HG03521 (cell line): ENCODE results near the gene EEF1AKMT1.
"Not testable (repeated sequence)": the region's sequence is repeated elsewhere in the genome, so short reads cannot be mapped to it uniquely, and the experiment has no call there.

Experiments
- ATAC-seq: cut with Tn5 transposase; IDR thresholded peaks from one replicate; pipeline ENCODE4 v1.9.1; 2021; ENCODE audit warnings: mild to moderate bottlenecking, moderate library complexity; ENCODE audit not compliant: unreplicated experiment

Gene EEF1AKMT1

DNA sequence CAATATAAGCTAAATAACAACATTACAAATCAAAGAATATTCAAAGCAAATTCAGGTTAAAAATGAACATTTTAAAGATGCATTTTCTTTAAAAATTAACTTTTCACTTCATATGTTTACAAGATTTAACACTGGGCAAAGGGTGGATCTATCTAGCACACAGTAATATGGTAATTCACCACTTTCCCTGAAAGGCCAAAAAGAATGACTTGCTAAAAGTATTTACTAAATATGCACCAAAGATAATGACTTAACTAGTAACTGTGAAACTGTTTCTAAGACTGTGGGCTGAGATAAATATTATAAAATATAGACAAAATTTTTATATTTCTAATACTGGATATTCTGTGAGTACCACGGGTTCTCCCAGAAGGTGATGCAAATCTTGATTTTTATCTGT is 4.5 kb upstream of the EEF1AKMT1 start:
- no peak for ATAC-seq

DNA sequence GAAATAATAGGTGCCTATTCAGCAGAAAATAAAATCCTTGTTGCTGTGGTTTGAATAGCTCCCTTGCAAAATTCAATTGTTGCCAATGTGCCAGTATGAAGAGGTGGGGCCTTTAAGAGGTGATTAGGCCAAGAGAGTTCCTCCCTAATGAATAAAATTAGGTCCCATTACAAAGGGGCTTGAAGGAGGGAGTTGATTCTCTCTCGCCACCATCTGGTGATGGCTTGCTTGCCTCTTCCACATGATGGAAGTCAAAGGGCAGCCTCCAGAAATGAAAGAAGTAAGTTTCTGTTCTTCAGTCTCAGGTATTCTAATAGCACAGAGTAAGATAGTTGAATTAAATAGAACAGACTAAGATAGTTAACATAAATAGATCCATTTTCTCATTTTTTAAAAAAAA is 3.0 kb upstream of the EEF1AKMT1 start:
- no peak for ATAC-seq

DNA sequence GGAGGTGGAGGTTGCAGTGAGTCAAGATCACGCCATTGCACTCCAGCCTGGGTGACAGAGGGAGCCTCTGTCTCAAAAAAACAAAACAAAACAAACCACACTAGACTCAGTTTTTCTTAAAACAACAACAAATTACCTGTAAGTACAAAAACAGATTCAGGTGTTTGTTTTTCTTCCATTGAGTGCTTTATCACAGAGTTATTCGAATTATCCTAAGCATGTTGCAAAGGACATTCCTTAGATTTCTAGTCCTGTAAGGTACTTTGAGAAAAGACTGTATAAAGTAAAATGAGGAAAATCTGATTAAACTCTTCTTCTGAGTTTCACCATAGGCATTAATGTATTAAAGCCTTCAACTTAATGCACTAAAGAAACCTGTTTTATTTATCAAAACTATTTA is 2.2 kb upstream of the EEF1AKMT1 start:
- no peak for ATAC-seq

DNA sequence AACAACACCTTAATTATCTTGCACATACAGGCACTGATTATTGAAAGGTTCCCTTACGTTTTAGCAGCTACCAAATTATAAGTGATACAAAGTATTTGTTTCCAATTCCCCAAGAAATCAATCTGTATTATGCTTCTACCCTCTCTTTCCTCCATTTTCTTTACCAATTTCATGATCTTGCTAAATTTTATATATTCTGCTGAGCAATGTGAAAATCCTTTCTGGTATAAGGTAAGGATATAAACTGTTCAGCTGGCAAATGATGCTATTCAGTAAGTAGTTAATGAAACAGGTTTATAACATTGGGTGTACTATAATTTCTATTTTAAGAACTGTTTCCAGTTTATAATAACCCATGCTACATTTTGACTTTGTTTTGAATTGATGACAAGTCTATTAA is 985 bp upstream of the EEF1AKMT1 start:
- ATAC-seq: no peak

DNA sequence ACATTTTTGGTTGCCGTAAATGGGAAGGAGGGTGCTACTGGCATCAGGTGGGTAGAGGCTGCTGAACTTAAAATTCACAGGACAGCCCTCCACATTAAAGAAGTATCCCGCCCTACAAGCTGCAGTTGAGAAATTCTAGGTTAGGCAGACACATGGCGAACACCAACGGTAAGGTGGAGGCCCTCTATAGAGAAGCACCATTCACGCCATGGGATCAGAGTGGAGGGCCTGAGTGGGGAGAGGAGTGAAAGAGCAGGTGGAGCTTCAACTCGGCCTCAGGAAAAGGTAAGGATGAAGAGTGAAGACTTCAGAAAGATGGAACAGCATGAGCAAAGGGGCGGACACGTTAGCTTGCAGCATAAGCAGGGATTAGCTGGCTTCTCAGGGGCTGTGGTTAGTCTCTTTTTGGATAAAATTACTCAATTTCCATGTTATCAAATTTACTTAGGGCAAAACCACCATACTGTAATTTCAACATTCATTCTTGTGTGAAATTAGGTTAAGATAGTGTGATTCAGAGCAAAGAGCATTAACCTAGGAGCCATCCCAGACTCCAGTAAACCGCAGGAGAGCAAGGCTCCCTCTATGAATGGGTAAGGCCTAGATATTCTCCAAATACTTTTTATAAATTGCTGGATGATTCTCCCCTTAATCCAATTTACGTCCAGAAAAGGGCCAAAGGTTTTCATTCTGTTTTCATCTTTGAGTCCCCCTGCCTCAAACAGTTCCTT is 1.2 kb downstream of the EEF1AKMT1 start:
- ATAC-seq: no peak

DNA sequence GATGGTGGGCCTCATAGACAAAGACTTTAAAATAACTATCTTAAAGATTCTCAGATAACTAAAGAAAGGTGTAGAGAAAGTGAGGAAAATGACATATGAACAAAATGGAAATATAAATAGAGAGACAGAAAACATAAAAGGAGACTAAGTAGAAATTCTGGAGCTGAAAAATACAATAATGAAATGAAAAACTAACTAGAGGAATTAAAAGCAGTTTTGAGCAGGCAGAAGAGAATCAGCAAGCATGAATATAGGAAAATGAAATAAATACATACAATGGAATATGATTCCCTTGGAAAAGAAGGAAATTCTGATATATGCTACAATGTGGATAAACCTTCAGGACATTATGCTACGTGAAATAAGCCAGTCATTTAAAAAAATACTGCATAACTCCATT is 3.9 kb downstream of the EEF1AKMT1 start:
- ATAC-seq: no peak

DNA sequence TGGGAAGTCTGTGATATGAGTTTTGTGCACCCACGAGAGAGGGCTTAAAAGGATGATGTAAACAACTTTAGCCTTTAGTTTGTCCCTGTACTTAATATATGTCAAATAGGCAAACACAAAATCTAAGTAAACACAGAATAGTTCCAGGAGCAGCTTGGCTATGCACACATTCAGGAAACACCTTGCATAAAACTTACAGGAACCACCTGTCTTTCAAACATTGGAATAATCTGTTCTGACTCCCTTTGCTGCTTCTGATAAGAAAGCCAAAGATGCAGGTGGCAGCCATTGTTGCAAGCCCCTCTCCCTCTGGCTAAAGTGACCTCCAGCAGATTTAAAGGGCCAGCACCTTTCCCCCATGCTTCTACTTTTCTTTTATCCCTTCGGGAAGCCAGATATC is 4.7 kb downstream of the EEF1AKMT1 start:
- ATAC-seq: no peak

DNA sequence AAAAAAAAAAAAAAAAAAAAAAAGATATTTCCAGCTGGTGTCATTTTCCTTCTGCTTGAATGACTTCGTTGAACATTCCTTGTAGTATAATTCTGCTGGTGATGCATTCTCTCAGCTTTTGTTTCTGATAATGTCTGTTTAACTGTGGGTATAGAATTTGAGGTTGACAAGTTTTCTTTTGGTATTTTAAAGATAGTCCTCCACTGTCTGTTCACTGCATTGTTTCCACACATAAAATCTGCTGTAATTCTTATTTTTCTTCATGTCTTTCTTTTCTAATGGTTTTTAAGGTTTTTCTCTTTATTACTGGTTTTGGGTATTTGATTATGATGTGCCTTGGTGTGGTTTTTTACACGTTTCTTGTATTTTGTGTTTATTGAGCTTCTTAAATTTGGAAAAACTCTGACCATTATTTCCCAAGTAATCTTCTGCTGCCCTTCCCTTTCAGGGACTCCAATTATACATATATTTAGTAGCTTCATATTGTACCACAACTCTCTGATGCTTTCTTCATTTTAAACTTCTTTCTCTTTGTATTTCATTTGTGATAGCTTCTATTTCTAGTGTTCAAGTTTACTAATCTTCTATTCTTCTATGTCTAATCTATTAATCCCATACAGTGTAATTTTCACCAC is 6.3 kb downstream of the EEF1AKMT1 start:
- ATAC-seq: no peak

DNA sequence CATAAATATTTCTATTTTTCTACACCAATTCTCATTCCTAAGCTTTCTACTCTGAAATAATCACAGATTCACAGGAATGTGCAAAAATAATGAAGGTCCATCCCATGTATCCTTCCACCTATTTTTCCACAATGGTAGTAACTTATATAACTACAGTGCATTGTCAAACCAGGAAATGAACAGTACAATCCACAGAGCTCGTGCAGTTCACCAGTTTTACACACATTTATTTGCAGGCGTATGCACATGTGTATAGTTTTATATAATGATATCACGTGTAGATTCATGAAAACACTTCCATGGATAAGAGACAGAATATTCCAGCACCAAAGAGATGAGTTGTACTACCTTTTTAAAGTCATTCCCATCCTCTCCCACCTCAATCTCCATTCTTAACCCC is 12.9 kb downstream of the EEF1AKMT1 start:
- no peak for ATAC-seq

DNA sequence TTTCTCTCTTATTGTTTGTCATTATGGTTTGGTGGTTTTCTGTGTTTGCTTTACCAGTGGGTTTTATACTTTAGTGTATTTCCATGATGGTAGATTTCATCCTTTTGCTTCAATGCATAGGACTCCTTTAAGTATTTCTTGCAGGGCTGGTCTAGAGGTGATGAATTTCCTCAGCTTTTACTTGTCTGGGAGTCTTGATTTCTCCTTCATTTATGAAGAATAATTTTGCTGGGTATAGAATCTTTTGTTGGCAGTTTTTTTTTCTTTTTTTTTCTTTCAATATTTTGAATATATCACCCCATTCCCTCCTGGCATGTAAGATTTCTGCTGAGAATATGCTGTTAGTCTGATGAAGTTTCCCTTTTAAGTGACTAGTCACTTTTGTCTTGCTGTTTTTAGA is 19.8 kb downstream of the EEF1AKMT1 start:
- ATAC-seq: no peak

DNA sequence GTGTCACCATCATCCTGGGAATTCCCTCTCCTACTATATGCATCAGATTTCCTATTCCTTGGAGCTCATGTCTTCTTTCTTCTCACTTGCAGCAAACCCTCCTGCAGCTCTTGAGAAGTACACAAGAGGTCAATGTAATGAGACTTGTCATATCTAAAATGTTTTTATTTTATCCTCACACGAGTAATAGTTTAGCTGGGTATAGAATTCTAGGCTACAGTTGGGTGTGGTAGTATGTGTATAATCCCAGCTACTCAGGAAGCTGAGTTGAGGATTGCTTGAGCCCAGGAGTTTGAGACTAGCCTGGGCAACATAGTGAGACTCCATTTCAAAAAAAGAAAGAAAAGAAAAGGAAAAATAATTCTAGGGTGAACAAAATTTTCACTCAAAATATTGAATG is 24.4 kb downstream of the EEF1AKMT1 start:
- ATAC-seq: no peak

DNA sequence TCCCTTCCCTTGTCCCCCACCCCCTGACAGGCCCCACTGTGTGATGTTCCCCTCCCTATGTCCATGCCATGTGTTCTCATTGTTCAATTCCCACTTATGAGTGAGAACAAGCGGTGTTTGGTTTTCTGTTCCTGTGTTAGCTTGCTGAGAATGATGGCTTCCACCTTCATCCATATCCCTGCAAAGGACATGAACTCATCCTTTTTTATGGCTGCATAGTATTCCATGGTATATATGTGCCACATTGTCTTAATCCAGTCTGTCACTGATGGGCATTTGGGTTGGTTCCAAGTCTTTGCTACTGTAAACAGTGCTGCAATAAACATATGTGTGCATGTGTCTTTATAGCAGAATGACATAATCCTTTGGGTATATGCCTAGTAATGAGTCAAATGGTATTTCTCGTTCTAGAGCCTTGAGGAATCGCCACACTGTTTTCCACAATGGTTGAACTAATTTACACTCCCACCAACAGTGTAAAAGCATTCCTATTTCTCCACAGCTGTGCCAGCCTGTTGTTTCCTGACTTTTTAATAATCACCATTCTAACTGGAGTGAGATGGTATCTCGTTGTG is 29.8 kb downstream of the EEF1AKMT1 start:
- ATAC-seq: not testable (repeated sequence)

DNA sequence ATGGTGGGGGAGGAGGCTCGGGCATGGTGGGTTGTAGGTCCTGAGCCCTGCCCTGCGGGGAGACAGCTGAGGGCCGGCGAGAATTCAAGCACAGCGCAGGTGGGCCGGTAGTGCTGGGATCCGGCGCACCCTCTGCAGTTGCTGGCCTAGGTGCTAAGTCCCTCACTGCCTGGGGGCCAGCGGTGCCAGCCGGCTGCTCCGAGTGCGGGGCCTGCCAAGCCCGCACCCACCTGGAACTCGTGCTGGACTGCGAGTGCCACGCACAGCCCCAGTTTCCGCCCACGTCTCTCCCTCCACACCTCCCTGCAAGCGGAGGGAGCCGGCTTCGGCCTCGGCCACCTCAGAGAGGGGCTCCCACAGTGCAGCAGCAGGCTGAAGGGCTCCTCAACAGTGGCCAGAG is 33.7 kb downstream of the EEF1AKMT1 start:
- no peak for ATAC-seq

DNA sequence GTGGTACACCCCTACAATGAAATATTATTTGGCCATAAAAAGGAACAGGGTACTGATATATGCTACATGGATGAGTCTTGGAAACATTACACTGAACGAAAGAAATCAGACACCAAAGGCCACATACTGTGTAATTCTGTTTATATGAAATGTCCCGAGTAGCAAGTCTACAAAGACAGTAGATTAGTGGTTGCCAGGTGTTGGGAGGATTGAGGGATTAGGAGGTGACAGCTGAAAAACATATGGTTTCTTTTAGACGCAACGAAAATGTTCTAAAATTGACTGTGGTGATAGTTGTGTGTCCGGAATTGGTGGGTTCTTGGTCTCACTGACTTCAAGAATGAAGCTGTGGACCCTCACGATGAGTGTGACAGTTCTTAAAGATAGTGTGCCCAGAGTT is 35.1 kb downstream of the EEF1AKMT1 start:
- ATAC-seq: no peak

DNA sequence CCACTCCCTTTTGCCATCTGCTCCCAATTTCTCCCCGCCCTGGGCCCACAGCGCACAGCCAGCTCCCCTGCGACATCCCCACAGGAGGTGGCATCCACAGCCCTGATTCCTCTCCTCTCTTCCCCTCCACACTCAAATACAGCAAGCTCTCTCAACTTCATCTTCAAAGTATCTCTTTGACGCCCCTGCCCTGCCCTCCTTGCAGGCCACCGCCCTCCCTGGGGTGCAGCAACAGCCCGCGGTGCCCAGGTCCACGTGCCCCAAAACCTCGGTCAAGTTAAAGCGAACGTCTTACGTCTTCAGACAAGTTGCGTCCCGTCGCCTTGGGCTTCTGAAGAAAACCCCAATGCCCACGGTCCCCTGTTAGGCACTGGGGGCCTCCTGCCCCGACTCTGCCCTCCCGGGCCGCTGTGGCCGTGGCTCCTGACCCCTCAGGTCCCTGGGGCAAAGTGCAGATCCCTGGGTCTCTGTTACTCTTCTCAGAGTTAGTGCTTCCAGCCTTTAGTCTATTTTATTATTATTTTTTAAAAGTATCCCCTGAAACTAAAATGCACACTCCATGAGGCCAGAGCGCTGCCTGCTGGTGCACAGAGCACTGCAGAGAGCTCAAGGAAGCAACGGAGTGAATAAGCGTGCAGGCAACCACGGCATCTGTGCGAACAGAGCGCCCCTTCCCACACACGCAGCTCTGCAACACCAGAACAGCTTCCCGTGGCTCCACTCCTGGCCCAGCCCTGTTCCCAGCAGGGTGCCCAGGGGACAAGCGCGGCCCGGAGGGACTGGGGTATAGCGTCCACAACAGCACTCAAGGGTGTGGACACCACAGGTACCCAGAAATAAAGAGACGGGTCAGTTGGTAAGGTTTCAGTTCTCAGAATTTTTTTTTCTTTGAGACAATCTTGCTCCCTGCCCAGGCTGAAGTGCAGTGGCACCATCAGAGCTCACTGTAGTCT is 43.9 kb downstream of the EEF1AKMT1 start:
- no peak for ATAC-seq

DNA sequence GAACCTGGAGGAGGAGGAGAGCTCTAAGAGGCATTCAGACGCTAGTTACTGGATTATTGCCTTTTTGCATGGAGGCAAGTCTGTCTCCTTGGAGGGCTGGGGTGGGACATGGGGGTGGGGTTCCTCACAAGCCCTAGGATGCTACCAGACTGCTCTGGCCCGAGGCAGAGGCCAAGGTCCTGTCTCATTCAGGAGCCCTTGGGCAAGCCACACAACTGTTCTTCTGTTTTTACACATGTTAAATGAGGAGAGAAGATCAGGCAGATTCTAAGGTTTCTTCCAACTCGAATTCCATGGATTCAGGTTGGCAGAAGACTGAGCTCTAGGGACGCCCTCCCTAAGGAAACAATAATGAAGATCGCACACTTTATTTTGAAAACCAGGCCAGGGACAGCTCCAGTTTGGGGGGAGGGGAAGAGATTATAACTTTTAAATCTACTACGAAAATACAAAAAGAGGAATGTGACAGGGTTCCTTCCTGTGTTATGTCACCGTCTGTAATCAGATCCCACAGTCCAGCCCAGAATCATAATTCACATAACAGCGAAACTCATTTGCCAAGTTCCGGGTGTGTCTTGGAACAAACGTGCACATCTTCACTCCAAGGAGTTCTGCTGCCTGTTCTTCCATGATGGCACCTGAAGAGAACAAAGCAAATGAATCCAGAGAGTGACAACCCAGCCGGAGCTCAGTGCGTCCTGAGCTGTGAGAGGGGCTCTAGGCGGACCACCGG is 45.0 kb downstream of the EEF1AKMT1 start:
- no peak for ATAC-seq

DNA sequence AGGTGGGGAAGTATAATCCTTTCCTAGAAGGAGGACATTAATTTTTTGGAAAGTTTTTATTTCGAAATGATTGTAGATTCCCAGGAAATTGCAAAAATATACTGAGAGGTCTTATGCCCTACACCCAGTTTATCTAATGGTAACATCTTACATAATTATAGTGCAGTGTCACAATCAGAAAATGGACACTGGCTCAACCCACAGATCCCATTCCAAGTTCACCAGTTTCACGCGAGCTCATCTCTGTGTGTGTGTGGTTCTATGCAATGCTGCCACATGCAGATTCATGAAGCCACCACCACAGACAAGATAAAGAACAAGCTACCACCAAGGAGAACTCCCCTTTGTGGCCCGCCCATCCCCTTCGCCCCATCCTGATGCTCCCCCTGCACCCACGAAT is 45.9 kb downstream of the EEF1AKMT1 start:
- no peak for ATAC-seq

DNA sequence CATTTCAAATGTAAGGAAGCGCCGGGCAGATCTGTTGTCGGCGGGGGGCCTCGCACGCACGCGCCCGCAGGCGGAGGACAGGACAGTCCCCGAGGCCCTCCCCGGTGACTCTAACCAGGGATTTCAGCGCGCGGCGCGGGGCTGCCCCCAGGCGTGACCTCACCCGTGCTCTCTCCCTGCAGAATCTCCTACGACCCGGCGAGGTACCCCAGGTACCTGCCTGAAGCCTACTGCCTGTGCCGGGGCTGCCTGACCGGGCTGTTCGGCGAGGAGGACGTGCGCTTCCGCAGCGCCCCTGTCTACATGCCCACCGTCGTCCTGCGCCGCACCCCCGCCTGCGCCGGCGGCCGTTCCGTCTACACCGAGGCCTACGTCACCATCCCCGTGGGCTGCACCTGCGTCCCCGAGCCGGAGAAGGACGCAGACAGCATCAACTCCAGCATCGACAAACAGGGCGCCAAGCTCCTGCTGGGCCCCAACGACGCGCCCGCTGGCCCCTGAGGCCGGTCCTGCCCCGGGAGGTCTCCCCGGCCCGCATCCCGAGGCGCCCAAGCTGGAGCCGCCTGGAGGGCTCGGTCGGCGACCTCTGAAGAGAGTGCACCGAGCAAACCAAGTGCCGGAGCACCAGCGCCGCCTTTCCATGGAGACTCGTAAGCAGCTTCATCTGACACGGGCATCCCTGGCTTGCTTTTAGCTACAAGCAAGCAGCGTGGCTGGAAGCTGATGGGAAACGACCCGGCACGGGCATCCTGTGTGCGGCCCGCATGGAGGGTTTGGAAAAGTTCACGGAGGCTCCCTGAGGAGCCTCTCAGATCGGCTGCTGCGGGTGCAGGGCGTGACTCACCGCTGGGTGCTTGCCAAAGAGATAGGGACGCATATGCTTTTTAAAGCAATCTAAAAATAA is 52.1 kb downstream of the EEF1AKMT1 start:
- ATAC-seq: no peak

DNA sequence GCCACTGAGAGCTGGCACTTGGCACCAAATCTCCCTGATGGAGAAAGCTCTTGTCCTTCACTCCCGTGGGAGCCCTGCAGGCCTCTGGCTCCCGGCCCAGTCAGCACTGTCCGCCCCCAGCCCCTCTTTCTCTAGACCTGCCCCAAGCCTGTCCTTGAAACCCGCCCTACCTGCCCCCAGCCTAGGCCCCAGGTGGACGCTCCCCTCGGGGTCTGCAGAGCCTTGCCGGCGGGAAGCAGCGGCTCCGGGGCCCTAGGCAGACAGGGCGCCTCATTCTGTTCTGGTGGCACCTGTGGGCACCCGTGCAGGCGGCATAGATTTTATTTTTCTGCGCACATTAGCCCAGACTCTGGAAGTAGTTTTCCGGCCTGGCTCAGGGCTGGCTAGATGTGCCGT is 52.7 kb downstream of the EEF1AKMT1 start:
- no peak for ATAC-seq

DNA sequence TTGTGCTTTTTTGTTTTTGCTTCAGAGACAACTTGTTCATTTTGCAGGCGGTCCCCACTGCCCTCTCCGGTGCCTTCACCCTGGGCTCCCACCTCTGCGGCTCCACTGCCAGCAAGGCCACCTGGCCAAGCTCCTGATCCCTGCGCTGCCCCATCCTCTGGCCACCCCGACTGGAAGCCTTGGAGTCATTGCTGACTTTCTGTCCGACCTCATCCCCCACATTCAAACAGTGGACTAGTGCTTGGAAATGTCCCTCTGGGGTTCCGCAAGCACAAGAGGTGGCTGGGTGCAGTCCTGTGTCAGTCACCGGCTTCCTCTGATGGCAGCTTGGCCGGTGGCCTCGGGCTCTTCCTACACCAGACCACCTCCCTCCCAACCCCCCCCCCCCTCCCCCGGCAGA is 53.3 kb downstream of the EEF1AKMT1 start:
- no peak for ATAC-seq
